ENCODE measurements around the gene NUB1. TPM values are rescaled to one million over a fixed set of nuclear protein-coding genes. Genes with fewer than 3 reads are reported as not detected.

The NUB1 gene
- total RNA-seq, 2 donors from 2014 or later: 36.8 to 43.8 TPM

DNA sequence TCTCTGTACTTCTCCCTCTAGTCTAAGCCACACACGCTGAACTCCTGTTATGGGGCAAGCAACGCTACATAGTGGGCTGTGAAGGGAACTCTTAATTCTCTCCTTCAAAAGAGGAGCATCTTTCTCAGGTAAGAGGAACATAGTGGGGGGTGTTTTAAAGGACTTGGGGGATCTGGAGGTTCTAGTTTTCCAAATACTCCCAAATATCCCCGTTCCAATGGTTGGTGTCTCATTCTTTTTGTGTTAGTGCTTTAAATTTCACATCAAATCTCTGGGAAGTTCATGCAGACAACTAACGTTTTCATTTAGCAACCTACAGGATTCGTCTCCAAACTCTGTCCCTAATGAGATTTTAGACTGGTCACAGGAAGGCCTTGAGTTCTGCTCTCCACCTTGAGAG is 80.6 kb downstream of the NUB1 start:
- DNase-seq (no peak), ATAC-seq (no peak)
- no peaks in the 10 kb centered on the region for H3K36me3 ChIP-seq (replicated peaks in 1 of 2; ENCODE audit: insufficient read depth in 1 of 2, low read depth in 2 of 2)
- no peaks in the 10 kb centered on the region for H3K27me3 ChIP-seq
- H3K4me1 ChIP-seq: no peaks in the 10 kb centered on the region
- no peak for TF ChIP-seq POLR2A (IDR thresholded peaks at IDR 0.05)
- TF ChIP-seq, protein P1, sequence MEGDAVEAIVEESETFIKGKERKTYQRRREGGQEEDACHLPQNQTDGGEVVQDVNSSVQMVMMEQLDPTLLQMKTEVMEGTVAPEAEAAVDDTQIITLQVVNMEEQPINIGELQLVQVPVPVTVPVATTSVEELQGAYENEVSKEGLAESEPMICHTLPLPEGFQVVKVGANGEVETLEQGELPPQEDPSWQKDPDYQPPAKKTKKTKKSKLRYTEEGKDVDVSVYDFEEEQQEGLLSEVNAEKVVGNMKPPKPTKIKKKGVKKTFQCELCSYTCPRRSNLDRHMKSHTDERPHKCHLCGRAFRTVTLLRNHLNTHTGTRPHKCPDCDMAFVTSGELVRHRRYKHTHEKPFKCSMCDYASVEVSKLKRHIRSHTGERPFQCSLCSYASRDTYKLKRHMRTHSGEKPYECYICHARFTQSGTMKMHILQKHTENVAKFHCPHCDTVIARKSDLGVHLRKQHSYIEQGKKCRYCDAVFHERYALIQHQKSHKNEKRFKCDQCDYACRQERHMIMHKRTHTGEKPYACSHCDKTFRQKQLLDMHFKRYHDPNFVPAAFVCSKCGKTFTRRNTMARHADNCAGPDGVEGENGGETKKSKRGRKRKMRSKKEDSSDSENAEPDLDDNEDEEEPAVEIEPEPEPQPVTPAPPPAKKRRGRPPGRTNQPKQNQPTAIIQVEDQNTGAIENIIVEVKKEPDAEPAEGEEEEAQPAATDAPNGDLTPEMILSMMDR (IDR thresholded peaks at IDR 0.05): no peak
- WGBS, 2 donors: 71 to 83% methylated on average over 5 of the region's 5 CpGs
- intact Hi-C loops (cut with DNase I): no loop called here
- no peak overlapping the region for H3K4me3 ChIP-seq
- no peak overlapping the region for H3K27ac ChIP-seq
- no peaks in the 10 kb centered on the region for H3K9me3 ChIP-seq

DNA sequence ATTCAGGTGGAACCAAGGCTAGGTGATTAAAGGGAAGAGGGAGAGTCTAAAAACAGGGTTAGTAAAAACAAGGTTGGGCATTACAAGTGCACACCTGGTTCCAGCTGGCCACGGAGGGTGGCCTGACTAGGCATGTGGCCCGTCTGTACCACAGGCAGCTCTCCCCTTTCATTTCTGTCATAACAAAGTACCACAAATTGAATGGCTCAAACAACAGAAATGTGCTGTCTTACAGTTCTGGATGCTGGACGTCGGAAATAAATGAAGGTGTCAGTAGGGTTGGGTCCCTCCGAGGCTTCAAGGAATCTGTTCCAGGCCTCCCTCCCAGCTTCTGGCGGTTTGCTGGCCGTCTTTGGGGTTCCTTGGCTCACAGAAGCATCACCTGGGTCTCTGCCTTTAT is 81.6 kb downstream of the NUB1 start:
- WGBS, 2 donors: 82 to 83% methylated on average over 7 of the region's 7 CpGs
- Histone ChIP-seq H3K36me3 (replicated peaks in 1 of 2; ENCODE audit: insufficient read depth in 1 of 2, low read depth in 2 of 2) (no peaks in the 10 kb centered on the region), H3K4me3 (no peak overlapping the region), H3K27me3 (no peaks in the 10 kb centered on the region), H3K4me1 (no peaks in the 10 kb centered on the region), H3K27ac (no peak overlapping the region), H3K9me3 (no peaks in the 10 kb centered on the region)
- intact Hi-C loops (cut with DNase I): no loop called here
- no peak for ATAC-seq
- no peak for TF ChIP-seq POLR2A (IDR thresholded peaks at IDR 0.05)
- TF ChIP-seq, protein P1 (IDR thresholded peaks at IDR 0.05): no peak
- no peak for DNase-seq

DNA sequence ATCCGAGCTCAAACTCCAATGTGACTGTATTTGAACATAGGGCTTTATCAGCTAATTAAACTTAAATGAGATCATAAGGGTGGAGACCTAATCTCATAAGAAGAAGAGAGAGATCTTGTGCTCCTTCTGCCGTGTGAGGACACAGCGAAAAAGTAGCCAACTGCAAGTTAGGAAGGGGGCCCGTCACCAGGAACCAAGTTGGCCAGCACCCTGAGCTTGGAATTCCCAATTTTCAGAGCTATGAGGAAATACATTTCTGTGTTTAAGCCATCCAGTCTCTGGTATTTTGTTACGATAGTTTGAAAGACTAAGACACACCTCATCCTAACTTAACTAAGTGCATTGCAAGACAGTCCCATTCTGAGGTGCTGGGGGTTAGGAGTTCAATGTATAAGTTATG is 82.3 kb downstream of the NUB1 start:
- Histone ChIP-seq H3K27me3 (no peaks in the 10 kb centered on the region), H3K36me3 (replicated peaks in 1 of 2; ENCODE audit: insufficient read depth in 1 of 2, low read depth in 2 of 2) (no peaks in the 10 kb centered on the region), H3K4me3 (no peak overlapping the region), H3K27ac (no peak overlapping the region), H3K9me3 (no peaks in the 10 kb centered on the region), H3K4me1 (no peaks in the 10 kb centered on the region)
- TF ChIP-seq POLR2A (IDR thresholded peaks at IDR 0.05): no peak
- TF ChIP-seq, protein P1 (IDR thresholded peaks at IDR 0.05): no peak
- no peak for DNase-seq
- WGBS, 2 donors: 80 to 93% methylated on average over 5 of the region's 5 CpGs
- ATAC-seq: no peak
- intact Hi-C loops (cut with DNase I): no loop called here

DNA sequence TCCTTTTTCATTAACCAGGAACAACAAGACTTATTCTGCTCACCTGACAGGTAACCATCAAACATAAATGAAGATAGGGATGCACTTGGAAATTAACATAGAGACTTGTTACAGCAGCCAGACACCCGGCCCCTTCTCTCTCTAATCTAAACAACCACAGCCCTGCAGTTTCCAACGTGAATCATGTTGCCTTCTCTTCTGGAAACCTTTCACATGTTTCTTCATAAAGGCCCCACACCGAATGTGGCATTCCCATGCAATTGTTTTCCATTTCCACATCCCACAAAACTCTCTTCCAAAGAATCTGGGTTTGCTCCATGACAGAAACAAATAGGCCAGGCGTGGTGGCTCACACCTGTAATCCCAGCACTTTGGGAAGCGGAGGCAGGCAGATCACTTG is 83.2 kb downstream of the NUB1 start:
- Histone ChIP-seq H3K4me3 (no peak overlapping the region), H3K27ac (no peak overlapping the region), H3K27me3 (no peaks in the 10 kb centered on the region), H3K9me3 (no peaks in the 10 kb centered on the region), H3K4me1 (peaks cover 7% of the 10 kb centered on the region), H3K36me3 (replicated peaks in 1 of 2; ENCODE audit: insufficient read depth in 1 of 2, low read depth in 2 of 2) (no peaks in the 10 kb centered on the region)
- no peak for ATAC-seq
- intact Hi-C loops (cut with DNase I): no loop called here
- no peak for TF ChIP-seq POLR2A (IDR thresholded peaks at IDR 0.05)
- TF ChIP-seq, protein P1 (IDR thresholded peaks at IDR 0.05): no peak
- no peak for DNase-seq
- WGBS, 2 donors: 90% methylated on average over 5 of the region's 5 CpGs

DNA sequence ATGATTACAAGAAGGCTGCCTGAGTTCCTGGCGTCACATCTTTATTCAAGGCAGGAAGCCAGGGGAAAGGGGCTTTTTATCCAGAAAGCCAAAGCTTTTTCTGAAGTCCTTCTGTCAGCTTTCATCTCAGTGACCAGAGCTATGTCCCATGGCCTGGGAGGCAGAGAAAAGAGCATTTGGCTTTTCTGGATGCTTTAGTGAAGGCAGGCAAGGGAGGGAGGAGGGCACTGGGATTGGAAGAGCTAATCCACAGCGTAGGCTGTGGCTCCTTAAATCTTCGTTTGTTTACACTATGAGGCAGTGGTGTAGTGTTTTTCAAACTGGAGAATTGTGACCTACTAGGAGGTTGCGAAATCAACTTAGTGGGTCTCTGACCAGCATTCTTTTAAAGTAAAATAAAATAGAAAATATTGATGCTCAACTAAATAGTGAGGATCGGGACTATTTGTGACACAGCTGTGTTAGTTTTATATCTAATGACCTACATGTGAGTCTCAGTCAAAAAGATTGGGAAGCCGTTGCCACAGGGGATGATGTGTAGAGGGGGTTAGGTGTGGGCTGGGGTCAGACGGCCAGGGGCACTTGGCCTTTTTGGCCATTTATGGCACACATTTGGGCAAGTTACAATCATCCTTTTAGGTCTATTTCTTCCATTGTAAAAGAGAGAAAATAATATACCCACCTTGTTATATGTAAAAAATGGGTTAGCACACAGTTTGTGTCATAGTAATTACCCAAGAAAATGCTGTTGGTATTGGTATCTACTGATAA is 84.2 kb downstream of the NUB1 start:
- no peak for TF ChIP-seq POLR2A (IDR thresholded peaks at IDR 0.05)
- TF ChIP-seq, protein P1 (IDR thresholded peaks at IDR 0.05): no peak
- H3K4me3 ChIP-seq: no peak overlapping the region
- H3K27me3 ChIP-seq: no peaks in the 10 kb centered on the region
- ATAC-seq (no peak), DNase-seq (no peak)
- peaks cover 15% of the 10 kb centered on the region for H3K4me1 ChIP-seq
- peak overlapping the region in 1 of 4 donors; percentile 31 for H3K27ac ChIP-seq
- H3K9me3 ChIP-seq: no peaks in the 10 kb centered on the region
- WGBS, 2 donors: 77 to 85% methylated on average over 7 of the region's 7 CpGs
- intact Hi-C loops (cut with DNase I): no loop called here
- no peaks in the 10 kb centered on the region for H3K36me3 ChIP-seq (replicated peaks in 1 of 2; ENCODE audit: insufficient read depth in 1 of 2, low read depth in 2 of 2)
